GM23248 (cell line): Measurements from ENCODE around the gene PGPEP1.

Experiments used
- EZH2 ChIP-seq: fragments of 200-600 bp; sonication (generic); IDR thresholded peaks from 2 replicates; pipeline ENCODE4 v1.6.1; 2018; ENCODE audit warnings: antibody characterized with exemption, mild to moderate bottlenecking; ENCODE audit not compliant: insufficient read depth, poor library complexity, severe bottlenecking
- EZH2phosphoT487 ChIP-seq: fragments of 200-600 bp; sonication (generic); IDR thresholded peaks from 2 replicates; pipeline ENCODE4 v1.6.1; 2018; ENCODE audit warnings: antibody characterized with exemption, moderate library complexity, mild to moderate bottlenecking, low read depth; ENCODE audit not compliant: insufficient read depth

DNA sequence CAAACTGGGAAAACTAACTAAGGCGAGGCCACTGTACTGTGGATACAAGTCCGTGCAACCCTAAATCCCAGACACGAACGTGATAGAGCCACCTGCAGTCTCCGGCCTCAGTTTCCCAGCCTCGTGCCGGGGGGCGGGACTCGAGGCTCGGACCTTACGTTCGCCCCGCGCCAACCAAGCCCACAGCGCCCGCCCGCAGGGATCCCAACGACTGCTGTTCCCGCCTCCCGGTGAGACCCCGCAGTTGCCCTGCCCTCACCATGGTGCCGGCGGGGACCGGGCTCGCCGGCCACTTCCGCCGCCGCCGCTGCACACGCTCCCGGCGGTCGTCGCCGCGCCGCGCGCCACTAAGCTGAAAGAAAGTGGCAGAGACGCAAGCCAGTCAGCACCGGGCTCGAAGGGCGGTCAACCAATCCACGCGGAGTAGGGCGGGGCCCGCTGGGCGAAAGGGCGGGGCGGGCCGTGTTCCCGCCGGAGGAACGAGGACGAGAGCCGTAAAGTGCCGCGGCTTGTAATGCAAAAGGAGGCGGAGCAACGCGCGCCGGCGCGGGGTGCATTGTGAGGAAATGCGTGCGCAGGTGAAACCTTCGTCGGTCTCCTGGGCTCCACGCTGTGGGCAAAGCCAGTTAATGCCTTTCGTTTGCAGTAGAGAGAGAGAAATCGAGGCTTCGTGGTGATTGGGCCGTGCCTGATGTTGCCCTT, 17.5 kb upstream of the PGPEP1 start, which contains the start of gene LSM4:
- TF ChIP-seq EZH2, result no peak
- TF ChIP-seq EZH2phosphoT487, result no peak
